Left ventricle myocardium inferior (tissue), 1 donor: Measurements from ENCODE around the gene PPM1M. TPM values are rescaled to one million over a fixed set of nuclear protein-coding genes. Genes with fewer than 3 reads are reported as not detected.

ENCODE experiments used
- DNase-seq: peaks from one replicate; pipeline ENCODE4 v3.0.0-alpha.2; 2020
- H3K27ac ChIP-seq: fragments of 200-600 bp; replicated peaks from 2 replicates; pipeline ENCODE4 v1.8.0; 2021
- H3K27me3 ChIP-seq: fragments of 200-600 bp; 2 replicates; pipeline ENCODE4 v1.8.0; 2021; ENCODE audit warnings: low read depth
- H3K36me3 ChIP-seq: fragments of 200-600 bp; 2 replicates; pipeline ENCODE4 v1.8.0; 2021
- H3K4me1 ChIP-seq: fragments of 200-600 bp; 2 replicates; pipeline ENCODE4 v1.8.0; 2021
- H3K4me3 ChIP-seq: fragments of 200-600 bp; 2 replicates; pipeline ENCODE4 v1.8.0; 2021; ENCODE audit warnings: mild to moderate bottlenecking, moderate library complexity
- H3K9me3 ChIP-seq: fragments of 200-600 bp; replicated peaks from 2 replicates; pipeline ENCODE4 v1.8.0; 2021
- CTCF ChIP-seq: fragments of 200-600 bp; IDR thresholded peaks from 2 replicates; pipeline ENCODE4 v1.8.0; 2021; ENCODE audit warnings: antibody characterized with exemption, mild to moderate bottlenecking, borderline replicate concordance
- intact Hi-C: fragments of 100-400 bp; cut with micrococcal nuclease; formaldehyde crosslinking; loops from one replicate; pipeline ENCODE4 v1.11.0; 2022
- total RNA-seq: library from RNA; stranded (reverse); fragmentation: NEBNext Ultra II Directional; extraction: Animal tissue kit (Norgen Biotek cat#: 25700); gene quantifications from one replicate; pipeline ENCODE4 v1.2.1, GENCODE V29; 2021
- donor health status: DM: no; HTN: yes; CAD: no; lungs with severe emphysema.

The PPM1M gene
- total RNA-seq, 1 donor from 2014 or later, result 9.2 TPM

DNA sequence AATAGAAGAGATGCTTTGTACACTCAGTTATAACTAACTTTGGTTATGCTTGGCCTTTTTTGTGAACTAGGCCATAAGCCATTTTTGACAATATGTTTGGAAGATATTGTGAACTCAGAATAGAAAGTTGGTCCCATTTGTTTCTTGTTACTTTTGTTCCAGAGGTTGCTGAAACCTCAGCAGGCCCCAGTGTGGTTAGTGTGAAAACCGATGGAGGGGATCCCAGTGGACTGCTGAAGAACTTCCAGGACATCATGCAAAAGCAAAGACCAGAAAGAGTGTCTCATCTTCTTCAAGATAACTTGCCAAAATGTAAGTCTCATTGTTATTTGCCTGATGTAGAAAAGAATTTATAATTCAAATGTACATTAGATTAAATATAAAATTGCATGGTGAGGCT lies 41.9 kb upstream of the PPM1M start:
- H3K4me1 ChIP-seq, result peaks cover 51% of the 10 kb centered on the region
- DNase-seq, result no peak
- H3K4me3 ChIP-seq, result no peak overlapping the region

GRCh38 chr3:52204337-52205073 lies 41.1 kb upstream of the PPM1M start:
- intact Hi-C loops, result no loop called here
- TF ChIP-seq CTCF, result no peak
- H3K27me3 ChIP-seq, result no peaks in the 10 kb centered on the region
- H3K4me1 ChIP-seq, result peaks cover 43% of the 10 kb centered on the region
- H3K9me3 ChIP-seq, result no peaks in the 10 kb centered on the region
- DNase-seq, result no peak
- H3K27ac ChIP-seq, result no peak overlapping the region
- H3K4me3 ChIP-seq, result no peak overlapping the region
- H3K36me3 ChIP-seq, result peaks cover 100% of the 10 kb centered on the region

More for the DNA sequence above, 41.9 kb upstream of the PPM1M start:
- TF ChIP-seq CTCF, result no peak
- Histone ChIP-seq H3K36me3 (peaks cover 96% of the 10 kb centered on the region), H3K27ac (no peak overlapping the region), H3K27me3 (no peaks in the 10 kb centered on the region), H3K9me3 (no peaks in the 10 kb centered on the region)
- intact Hi-C loops, result no loop called here

DNA sequence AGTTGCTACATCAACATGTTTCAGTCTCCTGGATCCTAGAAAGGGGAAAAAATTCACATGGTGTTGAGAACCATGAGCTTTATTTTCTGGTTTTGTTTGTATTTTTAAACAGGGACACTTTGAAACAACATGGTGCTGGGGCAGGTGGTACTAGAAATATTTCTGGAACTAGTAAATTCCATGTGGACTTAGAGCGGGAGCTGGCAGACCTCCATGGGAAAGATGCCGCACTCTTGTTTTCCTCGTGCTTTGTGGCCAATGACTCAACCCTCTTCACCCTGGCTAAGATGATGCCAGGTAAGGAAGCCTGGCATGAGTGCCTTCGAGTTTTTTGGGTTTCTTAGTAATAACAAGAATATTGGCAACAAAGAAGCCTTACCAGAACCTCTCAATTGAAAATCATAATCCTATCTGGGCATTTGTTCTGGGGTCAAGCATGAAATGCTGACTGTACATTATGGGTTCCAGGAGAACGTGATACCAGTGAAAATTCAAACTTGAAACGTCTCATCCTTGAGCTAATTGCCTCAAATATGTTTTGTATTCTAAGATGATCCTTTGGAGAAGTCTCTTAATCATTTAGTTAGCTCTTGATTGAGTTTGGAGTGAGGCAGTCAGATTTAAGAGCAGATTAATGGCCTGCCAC lies 39.7 kb upstream of the PPM1M start:
- Histone ChIP-seq H3K4me1 (peaks cover 30% of the 10 kb centered on the region), H3K27ac (no peak overlapping the region), H3K27me3 (no peaks in the 10 kb centered on the region), H3K9me3 (no peaks in the 10 kb centered on the region), H3K4me3 (no peak overlapping the region), H3K36me3 (peaks cover 100% of the 10 kb centered on the region)
- intact Hi-C loops, result no loop called here
- no peak for DNase-seq
- TF ChIP-seq CTCF, result no peak

GRCh38 chr3:52208556-52208955 lies 37.0 kb upstream of the PPM1M start:
- no peak for TF ChIP-seq CTCF
- intact Hi-C loops, result no loop called here
- DNase-seq, result no peak
- Histone ChIP-seq H3K4me3 (no peak overlapping the region), H3K36me3 (peaks cover 100% of the 10 kb centered on the region), H3K27ac (no peak overlapping the region), H3K4me1 (peaks cover 4% of the 10 kb centered on the region), H3K9me3 (no peaks in the 10 kb centered on the region), H3K27me3 (no peaks in the 10 kb centered on the region)

GRCh38 chr3:52210037-52210436 lies 35.5 kb upstream of the PPM1M start:
- H3K36me3 ChIP-seq, result peaks cover 100% of the 10 kb centered on the region
- H3K4me1 ChIP-seq, result peaks cover 12% of the 10 kb centered on the region
- no peak for DNase-seq
- H3K4me3 ChIP-seq, result no peak overlapping the region
- no peaks in the 10 kb centered on the region for H3K9me3 ChIP-seq
- intact Hi-C loops, result loop anchor here (10.0 kb wide), 1 partner anchor 55 kb away; the partner anchor contains the start of gene POC1A
- no peak overlapping the region for H3K27ac ChIP-seq
- H3K27me3 ChIP-seq, result no peaks in the 10 kb centered on the region
- no peak for TF ChIP-seq CTCF
